NCI-H2171 (cell line): ENCODE data around the gene OR8G1.
"Not testable (repeated sequence)": the region's sequence is repeated elsewhere in the genome, so short reads cannot be mapped to it uniquely, and the experiment has no call there.

Experiments used
- DNase-seq: peaks from one replicate; lab custom pipeline; 2025; lab: John Stamatoyannopoulos, UW

OR8G1 gene

DNA sequence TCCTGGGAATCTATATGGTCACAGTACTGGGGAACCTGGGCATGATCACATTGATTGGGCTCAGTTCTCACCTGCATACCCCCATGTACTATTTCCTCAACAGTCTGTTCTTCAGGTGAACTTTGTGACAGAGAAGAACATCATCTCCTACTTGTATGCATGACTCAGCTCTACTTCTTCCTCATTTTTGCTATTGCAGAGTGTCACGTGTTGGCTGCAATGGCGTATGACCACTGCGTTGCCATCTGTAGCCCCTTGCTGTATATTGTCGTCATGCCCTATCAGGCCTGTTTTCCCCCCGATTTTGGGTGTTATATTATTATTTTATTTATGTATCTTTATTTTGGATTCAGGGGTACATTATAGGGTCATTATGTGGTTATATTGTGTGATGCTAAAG, 2.4 kb upstream of the OR8G1 start:
- no peak for DNase-seq

- not testable (repeated sequence) for DNase-seq
Measured at GRCh38 chr11:124249869-124250268, 9.0 kb downstream of the OR8G1 start.

- no peak for DNase-seq
Measured at GRCh38 chr11:124256076-124256475, 15.2 kb downstream of the OR8G1 start, which contains the start of gene OR8G5. Gene OR8G5, plus strand, starts transcription at chr11:124256376. Its CDS starts 8,556 bp downstream, at chr11:124264932.

GRCh38 chr11:124265041-124265440, 24.1 kb downstream of the OR8G1 start:
- not testable (repeated sequence) for DNase-seq

DNA sequence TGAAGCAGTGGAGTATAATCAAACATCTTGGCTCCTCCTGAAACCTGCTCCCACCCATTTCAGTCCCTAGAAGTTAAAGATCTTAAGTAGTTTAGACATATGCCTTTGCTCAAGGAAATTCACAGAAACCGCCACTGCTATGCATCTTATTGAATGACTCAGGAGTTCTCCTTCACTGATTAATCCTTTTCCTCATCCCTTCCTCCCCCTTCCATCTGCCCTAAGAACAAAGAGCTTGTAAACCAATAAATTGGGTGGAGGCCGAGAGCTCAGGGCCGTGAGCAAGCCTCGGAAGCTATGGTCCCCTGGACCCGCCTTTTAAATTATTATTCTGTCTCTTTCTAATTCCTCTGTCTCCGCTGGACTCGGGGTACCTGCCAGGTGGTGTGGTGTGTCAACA, 30.0 kb downstream of the OR8G1 start:
- not testable (repeated sequence) for DNase-seq

DNA sequence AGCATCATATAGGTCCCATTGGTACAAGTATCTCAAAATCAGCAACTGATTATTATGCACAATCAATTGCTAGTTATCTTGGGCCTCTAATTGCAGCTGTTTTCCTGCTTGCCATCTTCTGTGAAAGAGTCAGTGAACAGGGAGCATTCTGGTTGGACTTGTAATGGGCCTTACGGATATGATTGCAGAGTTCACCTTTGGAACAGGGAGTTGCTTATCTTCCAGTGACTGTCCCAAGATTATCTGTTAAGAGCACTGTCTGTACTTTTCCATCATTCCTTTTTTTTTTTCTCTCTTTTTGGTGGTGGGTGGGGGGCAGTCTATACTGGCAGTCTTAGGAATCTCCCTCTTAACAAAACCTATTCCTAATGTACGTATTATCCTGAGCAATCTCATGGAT, 33.1 kb downstream of the OR8G1 start:
- DNase-seq, result no peak

- no peak for DNase-seq
Measured at GRCh38 chr11:124276081-124276480, 35.2 kb downstream of the OR8G1 start.

- DNase-seq, result no peak
Measured at GRCh38 chr11:124277207-124277606, 36.3 kb downstream of the OR8G1 start.

DNA sequence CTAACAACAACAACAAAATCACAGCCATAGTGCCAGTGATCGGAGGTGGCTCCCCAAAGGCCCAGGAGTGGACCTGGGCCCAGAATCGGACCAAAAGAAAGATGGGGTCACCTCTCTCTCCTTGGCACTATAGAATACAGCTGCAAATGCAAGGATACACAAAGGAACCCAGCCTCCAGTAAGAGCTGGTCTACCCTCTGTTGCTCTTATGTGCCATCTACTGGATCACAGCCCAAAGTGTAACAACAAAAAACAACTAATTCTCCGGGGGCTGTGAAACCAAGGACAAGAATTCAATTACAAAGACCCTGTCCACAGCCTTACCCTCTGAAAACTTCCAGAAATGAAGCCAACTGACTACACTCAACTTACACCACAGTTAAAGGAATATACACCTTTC, 36.9 kb downstream of the OR8G1 start:
- no peak for DNase-seq

DNA sequence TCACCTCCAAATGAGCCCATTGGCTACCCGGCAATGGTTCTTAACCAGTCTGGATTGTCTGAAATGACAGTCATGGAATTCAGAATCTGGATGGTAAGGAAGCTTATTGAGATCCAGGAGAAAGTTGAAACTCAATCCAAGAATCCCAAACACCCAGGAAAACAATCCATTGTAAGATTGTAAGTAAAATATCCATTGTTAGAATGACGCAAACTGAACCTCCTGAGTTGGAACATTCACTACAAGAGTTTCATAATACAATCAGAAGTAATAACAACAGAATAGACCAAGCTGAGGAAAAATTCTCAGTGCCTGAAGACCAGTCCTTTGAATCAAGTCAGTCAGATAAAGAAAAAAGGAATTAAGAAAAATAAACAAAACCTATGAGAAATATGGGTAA, 37.4 kb downstream of the OR8G1 start:
- DNase-seq, result no peak

- DNase-seq, result no peak
Measured at GRCh38 chr11:124285610-124286344, 44.9 kb downstream of the OR8G1 start.

DNA sequence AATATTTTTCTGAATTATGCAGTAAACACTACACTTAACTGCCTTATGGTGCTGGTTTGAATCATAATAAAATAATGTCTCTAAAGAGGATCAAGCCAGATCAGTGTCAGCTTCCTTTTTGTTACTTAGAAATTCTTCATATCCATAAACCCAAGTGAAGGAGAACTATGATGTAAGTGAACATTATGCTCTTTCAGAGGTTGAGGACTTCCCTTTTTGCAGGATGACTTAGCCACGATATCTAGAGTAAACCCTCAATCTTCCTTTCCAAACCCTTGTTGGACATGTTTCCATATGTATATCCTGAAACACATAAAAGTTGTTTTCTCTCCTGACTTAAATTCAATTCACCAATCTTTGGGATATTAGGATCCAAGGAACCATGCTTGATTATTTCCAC, 53.8 kb downstream of the OR8G1 start:
- no peak for DNase-seq

GRCh38 chr11:124296016-124296415, 55.1 kb downstream of the OR8G1 start:
- no peak for DNase-seq

DNA sequence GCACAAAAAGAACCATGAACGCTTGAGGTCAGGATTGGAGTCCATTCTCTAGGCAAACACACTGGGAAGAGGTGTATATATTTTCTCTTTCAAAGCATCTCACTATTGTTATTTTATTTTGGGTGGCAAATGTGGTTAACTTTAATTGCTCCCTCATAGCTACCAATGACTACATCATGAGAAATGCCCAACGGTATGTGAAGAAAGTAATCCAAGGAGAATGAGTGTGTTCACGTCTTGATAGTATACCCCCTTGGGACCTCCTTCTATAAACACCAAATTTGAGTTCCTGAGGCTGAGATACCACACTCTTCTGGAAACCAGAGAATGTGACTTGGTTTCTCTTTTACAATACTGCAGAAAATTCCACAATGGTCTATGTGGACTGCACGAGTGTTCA, 57.0 kb downstream of the OR8G1 start:
- no peak for DNase-seq

DNA sequence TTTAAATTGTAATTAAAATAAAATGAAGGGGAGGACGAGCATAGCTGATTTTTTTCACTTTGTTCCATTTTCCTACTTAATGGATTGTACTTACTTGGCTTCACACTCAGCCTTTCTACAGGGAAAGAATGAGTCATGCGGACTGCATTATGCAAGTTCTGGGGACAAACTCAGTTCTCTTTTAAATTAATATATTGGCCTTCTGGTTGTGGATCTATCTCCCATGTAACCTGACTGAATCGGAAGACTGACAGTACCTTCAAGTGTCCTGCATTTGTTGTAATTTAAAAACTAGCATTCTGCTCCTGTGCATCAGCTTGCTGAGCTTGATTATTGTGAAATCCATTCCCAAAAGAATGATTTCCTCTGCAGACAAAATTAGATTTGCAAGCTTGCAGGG, 60.7 kb downstream of the OR8G1 start:
- no peak for DNase-seq

DNA sequence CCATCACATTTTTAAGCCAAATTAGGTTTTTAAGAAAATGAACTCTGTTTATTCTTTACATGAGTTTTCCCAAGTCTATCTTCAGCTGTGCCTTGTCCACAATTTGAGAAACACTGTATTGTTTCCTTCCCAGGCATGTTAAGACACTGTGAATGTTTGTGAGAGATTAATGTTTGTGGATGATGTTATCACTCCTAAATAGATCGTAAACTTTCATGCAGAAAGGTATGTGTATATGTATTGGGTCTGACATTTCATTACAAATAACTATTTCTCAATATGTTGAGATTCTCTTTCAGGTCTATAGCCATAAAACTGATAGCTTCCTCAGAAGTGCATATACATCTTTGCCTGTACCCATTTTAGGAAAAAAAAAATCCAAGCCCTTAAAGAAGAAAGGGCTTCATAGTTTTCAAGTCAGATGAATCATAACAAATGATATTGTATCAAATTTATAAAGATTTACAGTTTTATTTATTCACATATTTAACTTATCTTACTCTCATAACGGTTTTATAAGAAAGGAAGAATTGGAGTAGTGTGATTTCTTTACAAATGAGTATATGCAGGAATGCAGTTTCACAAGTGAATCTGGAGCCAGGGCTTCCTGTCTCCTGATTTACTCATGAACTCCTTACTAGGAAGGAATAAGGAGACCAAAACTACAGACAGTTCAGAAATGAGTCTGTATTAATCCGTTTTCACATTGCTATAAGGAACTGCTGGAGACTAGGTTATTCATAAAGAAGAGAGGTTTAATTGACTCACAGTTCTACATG, 61.6 kb downstream of the OR8G1 start:
- no peak for DNase-seq
